ENCODE measurements around the gene PSME1. TPM values are rescaled to one million over a fixed set of nuclear protein-coding genes. Genes with fewer than 3 reads are reported as not detected.

Gene PSME1
- total and polyA plus RNA-seq, 5 donors = 99.8 to 141 (median 104) TPM

- WGBS = 95% methylated on average over 3 of the region's 3 CpGs
- intact Hi-C loops (cut with DNase I) = no loop called here
Observed at GRCh38 chr14:24149302-24149969, 13.4 kb downstream of the PSME1 start.

GRCh38 chr14:24150061-24150460 lies 14.1 kb downstream of the PSME1 start:
- H3K4me3 ChIP-seq (ENCODE audit: low read length) = no peak overlapping the region
- H3K27ac ChIP-seq (ENCODE audit: low read length) = no peak overlapping the region
- intact Hi-C loops (cut with DNase I) = no loop called here
- 94% methylated on average over 9 of the region's 9 CpGs for WGBS
- no peaks in the 10 kb centered on the region for H3K9me3 ChIP-seq (ENCODE audit: control insufficient read depth, low read length)
- DNase-seq (no peak), ATAC-seq (no peak)
- no peaks in the 10 kb centered on the region for H3K27me3 ChIP-seq (ENCODE audit: control insufficient read depth, insufficient read depth)
- peaks cover 12% of the 10 kb centered on the region for H3K4me1 ChIP-seq (ENCODE audit: control insufficient read depth, insufficient read depth, low read length)

More at GRCh38 chr14:24149302-24149969, 13.4 kb downstream of the PSME1 start:
- H3K9me3 ChIP-seq (ENCODE audit: control insufficient read depth, low read length) = no peaks in the 10 kb centered on the region
- no peak overlapping the region for H3K27ac ChIP-seq (ENCODE audit: low read length)
- no peaks in the 10 kb centered on the region for H3K27me3 ChIP-seq (ENCODE audit: control insufficient read depth, insufficient read depth)
- peaks cover 12% of the 10 kb centered on the region for H3K4me1 ChIP-seq (ENCODE audit: control insufficient read depth, insufficient read depth, low read length)
- DNase-seq (no peak), ATAC-seq (no peak)
- H3K4me3 ChIP-seq (ENCODE audit: low read length) = no peak overlapping the region

- intact Hi-C loops (cut with DNase I) = no loop called here
- ATAC-seq = no peak
- Histone ChIP-seq H3K9me3 (ENCODE audit: control insufficient read depth, low read length) (no peaks in the 10 kb centered on the region), H3K27me3 (ENCODE audit: control insufficient read depth, insufficient read depth) (no peaks in the 10 kb centered on the region), H3K4me3 (ENCODE audit: low read length) (no peak overlapping the region), H3K4me1 (ENCODE audit: control insufficient read depth, insufficient read depth, low read length) (peaks cover 10% of the 10 kb centered on the region), H3K27ac (ENCODE audit: low read length) (no peak overlapping the region)
- 90% methylated on average over 9 of the region's 9 CpGs for WGBS
- no peak for DNase-seq
Observed at GRCh38 chr14:24150567-24150966, 14.6 kb downstream of the PSME1 start.

GRCh38 chr14:24150993-24151392 lies 15.0 kb downstream of the PSME1 start:
- peaks cover 8% of the 10 kb centered on the region for H3K4me1 ChIP-seq (ENCODE audit: control insufficient read depth, insufficient read depth, low read length)
- no peak for DNase-seq
- no peaks in the 10 kb centered on the region for H3K27me3 ChIP-seq (ENCODE audit: control insufficient read depth, insufficient read depth)
- no peak for ATAC-seq
- H3K27ac ChIP-seq (ENCODE audit: low read length) = no peak overlapping the region
- intact Hi-C loops (cut with DNase I) = no loop called here
- 81% methylated on average over 9 of the region's 9 CpGs for WGBS
- no peaks in the 10 kb centered on the region for H3K9me3 ChIP-seq (ENCODE audit: control insufficient read depth, low read length)
- no peak overlapping the region for H3K4me3 ChIP-seq (ENCODE audit: low read length)

- intact Hi-C loops (cut with DNase I) = no loop called here
- H3K9me3 ChIP-seq (ENCODE audit: control insufficient read depth, low read length) = no peaks in the 10 kb centered on the region
- ATAC-seq (no peak), DNase-seq (no peak)
- no peak overlapping the region for H3K27ac ChIP-seq (ENCODE audit: low read length)
- no peaks in the 10 kb centered on the region for H3K27me3 ChIP-seq (ENCODE audit: control insufficient read depth, insufficient read depth)
- WGBS = 93% methylated on average over 16 of the region's 16 CpGs
- H3K4me3 ChIP-seq (ENCODE audit: low read length) = no peak overlapping the region
- peaks cover 8% of the 10 kb centered on the region for H3K4me1 ChIP-seq (ENCODE audit: control insufficient read depth, insufficient read depth, low read length)
Observed at GRCh38 chr14:24151404-24152080, 15.5 kb downstream of the PSME1 start.

- Histone ChIP-seq H3K4me1 (ENCODE audit: control insufficient read depth, insufficient read depth, low read length) (no peaks in the 10 kb centered on the region), H3K4me3 (ENCODE audit: low read length) (no peak overlapping the region), H3K9me3 (ENCODE audit: control insufficient read depth, low read length) (no peaks in the 10 kb centered on the region), H3K27me3 (ENCODE audit: control insufficient read depth, insufficient read depth) (no peaks in the 10 kb centered on the region), H3K27ac (ENCODE audit: low read length) (no peak overlapping the region)
- 94% methylated on average over 10 of the region's 10 CpGs for WGBS
- intact Hi-C loops (cut with DNase I) = no loop called here
- no peak for ATAC-seq
- no peak for DNase-seq
Observed at GRCh38 chr14:24155100-24155499, 19.1 kb downstream of the PSME1 start.

GRCh38 chr14:24156840-24157239 lies 20.8 kb downstream of the PSME1 start:
- no peak for ATAC-seq

GRCh38 chr14:24157331-24157730 lies 21.3 kb downstream of the PSME1 start:
- no peaks in the 10 kb centered on the region for H3K27me3 ChIP-seq (ENCODE audit: control insufficient read depth, insufficient read depth)
- WGBS = 89% methylated on average over 12 of the region's 12 CpGs
- H3K4me1 ChIP-seq (ENCODE audit: control insufficient read depth, insufficient read depth, low read length) = no peaks in the 10 kb centered on the region
- intact Hi-C loops (cut with DNase I) = no loop called here
- DNase-seq (no peak), ATAC-seq (no peak)
- H3K27ac ChIP-seq (ENCODE audit: low read length) = no peak overlapping the region
- H3K9me3 ChIP-seq (ENCODE audit: control insufficient read depth, low read length) = no peaks in the 10 kb centered on the region
- H3K4me3 ChIP-seq (ENCODE audit: low read length) = no peak overlapping the region

More at GRCh38 chr14:24156840-24157239, 20.8 kb downstream of the PSME1 start:
- Histone ChIP-seq H3K4me3 (ENCODE audit: low read length) (no peak overlapping the region), H3K4me1 (ENCODE audit: control insufficient read depth, insufficient read depth, low read length) (no peaks in the 10 kb centered on the region), H3K27ac (ENCODE audit: low read length) (no peak overlapping the region), H3K9me3 (ENCODE audit: control insufficient read depth, low read length) (no peaks in the 10 kb centered on the region), H3K27me3 (ENCODE audit: control insufficient read depth, insufficient read depth) (no peaks in the 10 kb centered on the region)
- no peak for DNase-seq
- intact Hi-C loops (cut with DNase I) = no loop called here
- WGBS = 88% methylated on average over 1 of the region's 1 CpG

- intact Hi-C loops (cut with DNase I) = no loop called here
- DNase-seq (peak in 1 of 3 donors; percentile 47), ATAC-seq (no peak)
- Histone ChIP-seq H3K27me3 (ENCODE audit: control insufficient read depth, insufficient read depth) (no peaks in the 10 kb centered on the region), H3K4me1 (ENCODE audit: control insufficient read depth, insufficient read depth, low read length) (peaks cover 3% of the 10 kb centered on the region), H3K27ac (ENCODE audit: low read length) (no peak overlapping the region), H3K4me3 (ENCODE audit: low read length) (no peak overlapping the region), H3K9me3 (ENCODE audit: control insufficient read depth, low read length) (no peaks in the 10 kb centered on the region)
- 89% methylated on average over 11 of the region's 11 CpGs for WGBS
Observed at GRCh38 chr14:24159777-24160498, 23.9 kb downstream of the PSME1 start.

- no peak overlapping the region for H3K4me3 ChIP-seq (ENCODE audit: low read length)
- no peaks in the 10 kb centered on the region for H3K27me3 ChIP-seq (ENCODE audit: control insufficient read depth, insufficient read depth)
- intact Hi-C loops (cut with DNase I) = no loop called here
- H3K4me1 ChIP-seq (ENCODE audit: control insufficient read depth, insufficient read depth, low read length) = peaks cover 3% of the 10 kb centered on the region
- H3K9me3 ChIP-seq (ENCODE audit: control insufficient read depth, low read length) = no peaks in the 10 kb centered on the region
- 92% methylated on average over 4 of the region's 4 CpGs for WGBS
- peak overlapping the region; percentile 37 for H3K27ac ChIP-seq (ENCODE audit: low read length)
- DNase-seq (no peak), ATAC-seq (peak in 1 of 2 donors; percentile 20)
Observed at GRCh38 chr14:24160499-24160849, 24.5 kb downstream of the PSME1 start.

Measured in right cardiac atrium (tissue), 5 donors.